Daoy (cell line): ENCODE data around the gene ANXA5. TPM values are rescaled to one million over a fixed set of nuclear protein-coding genes. Genes with fewer than 3 reads are reported as not detected.

ENCODE experiments used
- DNase-seq: peaks from one replicate; pipeline ENCODE4 v3.0.0-alpha.2; 2015; ENCODE audit warnings: low read depth
- total RNA-seq: library from RNA; depleted of rRNA; stranded (reverse); fragments of >200 nt; shearing (Covaris generic); gene quantifications from 2 replicates; pipeline ENCODE4 v1.2.3, GENCODE V29; 2014

Gene ANXA5
- total RNA-seq, 1 experiment from 2014 or later = 189 TPM

DNA sequence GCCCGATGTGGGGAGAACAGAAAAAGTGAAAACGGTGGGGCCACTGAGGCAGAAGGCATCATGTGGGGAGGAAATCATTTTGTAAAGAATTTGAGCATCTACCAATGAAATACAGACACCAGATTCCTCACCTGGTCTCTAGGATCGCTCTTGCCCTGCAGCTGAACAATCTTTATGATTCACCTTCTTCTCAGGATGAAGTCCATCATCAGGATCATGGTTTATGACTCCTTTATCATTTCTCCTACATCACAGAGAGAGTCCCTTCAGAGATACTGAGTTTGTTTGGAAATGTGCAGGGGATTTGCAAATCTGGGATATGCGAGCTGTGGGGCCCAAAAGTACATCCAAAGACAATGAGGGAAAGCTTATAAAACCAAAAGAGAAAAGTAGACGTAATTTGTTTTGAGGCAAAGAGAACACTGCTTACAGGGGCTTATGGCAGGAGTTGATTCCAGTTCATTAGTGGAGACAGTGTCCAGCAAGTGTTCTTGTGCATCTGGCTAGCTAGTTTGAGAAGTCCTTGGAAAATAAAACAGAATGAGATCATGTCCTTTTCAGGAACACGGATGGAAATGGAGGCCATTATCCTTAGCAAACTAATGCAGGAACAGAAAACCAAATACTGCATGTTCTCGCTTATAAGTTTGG lies 15.3 kb upstream of the ANXA5 start:
- no peak for DNase-seq

DNA sequence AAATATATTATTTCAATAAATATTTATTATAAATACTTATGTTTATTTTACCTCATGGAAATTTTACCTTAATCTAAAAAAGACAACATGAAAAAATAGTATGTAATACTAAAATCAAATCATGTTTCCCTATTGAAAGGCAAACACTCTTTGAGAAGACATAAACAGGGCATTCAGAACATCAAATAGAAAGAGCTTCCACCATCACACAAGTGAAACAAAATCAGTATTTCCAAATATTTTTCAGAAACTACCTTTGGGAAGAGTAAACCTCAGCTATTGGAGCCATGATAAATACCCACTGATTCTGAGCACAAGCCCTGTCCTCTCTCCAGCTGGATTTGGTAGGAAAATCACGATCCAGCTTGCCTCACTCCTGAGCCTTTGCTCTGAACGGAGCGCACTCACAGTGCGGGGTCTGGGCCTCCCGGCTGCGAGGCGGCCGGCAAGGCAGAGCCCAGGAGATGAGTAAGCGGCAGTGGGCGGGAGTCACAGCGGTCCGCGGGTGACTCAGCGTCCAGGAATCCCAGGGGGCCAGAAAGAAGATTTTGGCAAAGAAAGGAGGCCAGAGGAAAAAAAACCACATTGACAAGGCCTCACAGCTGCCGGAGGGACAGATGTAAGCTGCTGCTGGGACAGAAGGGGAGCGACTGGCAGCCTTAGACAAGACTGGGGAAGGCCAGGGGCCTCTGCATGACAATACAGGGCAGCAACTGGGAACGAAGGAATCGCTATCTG lies 14.7 kb upstream of the ANXA5 start:
- peak; percentile 93 for DNase-seq

DNA sequence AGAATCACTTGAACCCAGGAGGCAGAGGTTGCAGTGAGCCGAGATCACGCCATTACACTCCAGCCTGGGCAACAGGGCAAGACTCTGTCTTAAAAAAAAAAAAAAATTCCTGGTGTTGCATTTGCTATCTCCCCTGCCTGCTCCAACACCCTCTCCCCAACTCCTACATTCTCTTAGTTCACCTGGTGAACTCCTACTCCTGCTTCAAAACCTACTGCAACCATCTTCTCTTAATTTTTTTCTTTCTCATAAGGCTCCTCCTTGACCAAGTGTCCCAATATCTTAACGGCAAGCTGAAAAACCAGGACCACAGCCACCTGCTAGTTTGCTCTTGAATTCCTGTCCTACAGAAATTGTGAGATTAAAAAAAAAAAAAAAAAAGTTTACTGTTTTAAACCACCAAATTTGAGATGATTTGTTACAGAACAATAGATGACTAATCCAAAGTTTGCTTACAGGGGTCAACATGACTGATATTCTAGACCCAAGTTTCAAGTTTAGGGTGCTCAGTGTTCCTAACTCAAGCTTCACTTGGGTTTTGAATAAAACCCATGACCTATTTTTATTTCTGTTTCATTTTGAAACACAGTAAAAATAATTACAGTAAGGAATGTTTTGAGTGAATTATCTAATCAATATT lies 13.1 kb upstream of the ANXA5 start:
- DNase-seq = no peak

DNA sequence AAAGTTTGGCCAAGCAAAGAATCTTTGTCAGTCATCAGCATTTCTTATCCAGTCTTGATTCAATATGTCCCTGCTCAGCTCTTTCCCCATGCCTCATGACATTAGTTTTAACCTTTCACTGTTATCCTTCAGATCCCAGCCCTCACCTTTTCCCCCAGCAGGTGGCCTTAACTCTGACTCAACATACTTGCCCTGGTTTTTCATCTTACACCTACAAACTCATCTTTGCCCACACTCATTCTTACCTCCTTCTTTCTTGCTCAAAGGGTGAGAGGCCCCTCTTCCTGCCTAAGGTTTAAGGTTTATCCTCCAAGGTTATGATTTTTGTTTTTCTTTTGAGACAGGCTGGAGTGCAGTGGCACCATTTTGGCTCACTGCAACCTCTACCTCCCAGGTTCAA lies 10.6 kb upstream of the ANXA5 start:
- no peak for DNase-seq

DNA sequence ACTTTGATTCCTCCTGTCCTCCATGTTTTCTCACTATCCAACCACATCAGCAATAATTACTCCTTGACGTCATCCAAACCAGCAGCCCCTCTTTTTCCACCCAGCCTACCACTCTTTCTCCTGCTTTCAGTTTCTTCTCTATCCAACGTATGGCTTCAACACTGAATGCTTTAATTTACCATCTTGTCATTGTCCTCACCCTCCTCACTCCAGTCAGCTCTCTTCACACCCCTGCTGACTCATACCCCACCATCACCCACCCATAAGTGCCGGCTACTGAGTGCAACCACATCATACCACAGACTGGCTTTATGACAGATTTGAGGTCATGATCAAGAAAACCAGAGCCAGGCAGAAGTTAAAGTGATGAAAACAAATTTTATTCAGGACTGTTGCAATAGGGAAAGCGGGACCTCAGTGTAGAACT lies 9.8 kb upstream of the ANXA5 start:
- DNase-seq = peak; percentile 61

DNA sequence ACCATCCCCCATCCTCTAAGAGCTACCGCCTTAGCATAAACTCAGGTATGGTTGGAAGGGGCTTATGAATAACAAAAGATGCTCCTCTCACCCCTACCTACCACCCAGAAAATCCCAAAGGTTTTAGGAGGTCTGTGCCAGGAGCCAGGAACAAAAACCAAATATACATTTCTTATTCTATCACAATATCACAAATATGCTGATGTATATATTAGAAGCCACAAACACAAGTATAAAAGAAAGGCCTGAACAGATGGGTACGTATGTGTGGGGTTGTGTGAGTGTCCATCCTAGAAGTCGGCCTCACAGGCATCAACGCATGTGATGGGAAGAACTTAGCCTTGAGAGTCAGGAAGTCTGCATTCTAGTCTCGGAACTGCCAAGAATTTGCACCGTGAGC lies 8.7 kb upstream of the ANXA5 start:
- DNase-seq = no peak

DNA sequence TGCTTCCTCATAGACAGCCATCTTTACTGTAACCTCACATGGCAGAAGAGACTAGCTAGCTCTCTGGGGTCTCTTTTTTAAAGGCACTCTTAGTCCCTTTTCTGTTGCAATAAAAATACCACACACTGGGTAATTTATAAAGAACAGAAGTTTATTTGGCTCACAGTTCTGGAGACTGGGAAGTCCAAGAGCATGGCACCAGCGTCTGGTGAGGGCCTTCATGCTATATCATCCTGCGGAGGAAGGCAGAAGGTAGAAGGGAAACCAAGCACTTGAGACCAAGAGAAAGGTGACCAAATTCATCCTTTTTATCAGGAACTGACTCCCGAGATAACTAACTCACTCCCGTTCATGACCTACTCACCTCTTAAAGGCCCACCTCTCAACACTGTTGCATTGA lies 5.4 kb upstream of the ANXA5 start:
- DNase-seq = no peak

DNA sequence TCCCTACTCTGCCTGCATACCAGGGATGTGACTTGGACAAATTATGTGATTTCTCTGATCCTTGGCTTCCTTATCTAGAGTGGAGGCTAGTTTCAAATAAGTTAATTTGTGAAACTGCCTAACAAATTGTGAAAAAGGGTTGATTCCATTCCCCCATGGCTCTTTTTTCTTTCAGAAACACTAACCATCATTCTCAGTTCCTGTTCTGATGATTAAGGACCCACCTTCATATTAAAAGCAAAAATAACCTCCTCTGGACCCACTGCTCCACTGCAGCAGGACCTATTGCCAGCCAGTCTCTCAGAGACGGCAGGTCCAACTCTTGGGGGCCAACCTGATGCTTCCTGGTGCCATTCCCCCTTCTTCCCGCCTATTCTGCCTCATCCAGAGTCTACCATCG lies 4.5 kb upstream of the ANXA5 start:
- no peak for DNase-seq

DNA sequence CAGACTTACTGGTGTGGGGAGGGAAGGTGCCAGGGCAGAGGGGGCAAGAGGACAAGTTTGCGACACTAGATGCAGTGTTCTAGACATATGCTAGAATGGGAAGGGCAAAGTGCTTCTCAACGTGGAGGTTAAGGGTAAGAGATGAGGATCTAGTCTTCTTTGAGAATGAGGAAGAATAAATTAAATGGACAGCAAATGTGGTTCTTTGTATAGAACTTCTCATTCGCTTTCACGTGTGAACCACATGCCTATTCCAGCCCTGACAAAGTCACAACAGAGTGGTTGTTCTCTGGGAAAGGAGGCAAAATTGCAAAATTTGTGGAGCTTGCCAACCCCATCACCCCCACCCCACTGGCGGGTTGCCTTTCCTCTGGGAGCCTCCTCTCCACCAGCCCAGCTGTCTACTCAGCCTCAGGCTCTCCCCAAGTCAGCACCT lies 1.5 kb upstream of the ANXA5 start:
- no peak for DNase-seq

DNA sequence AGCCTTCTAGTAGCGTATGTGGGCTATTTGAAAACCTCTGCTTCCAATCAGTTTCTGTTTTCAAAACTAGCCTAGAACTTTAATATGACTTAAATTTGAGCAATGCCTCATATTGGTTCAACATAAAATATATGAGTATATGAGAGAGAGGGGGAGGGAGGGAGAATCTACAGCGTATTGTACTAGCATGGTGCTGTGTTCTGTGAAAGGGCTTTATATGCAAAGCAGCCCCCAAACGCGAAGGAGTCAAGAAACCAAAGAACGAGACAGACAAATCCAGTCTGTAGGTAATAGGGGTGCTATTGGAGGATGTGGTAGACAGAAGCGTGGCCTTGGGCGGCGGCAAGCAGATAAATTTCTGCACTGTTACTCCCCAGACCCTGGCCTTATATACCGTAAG lies 784 bp upstream of the ANXA5 start:
- DNase-seq = no peak

DNA sequence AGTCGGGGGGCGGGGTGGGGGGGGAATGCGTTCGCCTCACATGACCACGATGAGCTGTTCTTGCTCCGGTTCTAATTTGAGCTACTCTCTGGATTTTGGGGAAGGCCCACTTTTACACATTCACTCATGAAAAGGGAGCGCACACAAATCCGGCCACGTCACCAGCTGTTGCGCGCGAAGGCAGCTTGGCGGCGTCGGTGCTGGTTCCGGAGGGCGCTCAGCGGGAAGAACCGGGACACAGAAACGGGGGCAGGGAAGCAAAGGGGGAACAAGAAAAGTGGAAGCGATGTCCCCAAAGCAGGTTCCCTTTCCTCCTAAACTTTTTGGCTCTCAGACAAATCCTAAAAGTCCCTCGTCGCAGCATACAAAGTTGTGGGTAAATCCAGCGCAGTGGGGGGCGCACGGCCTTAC lies 605 bp downstream of the ANXA5 start:
- DNase-seq = peak; percentile 62

DNA sequence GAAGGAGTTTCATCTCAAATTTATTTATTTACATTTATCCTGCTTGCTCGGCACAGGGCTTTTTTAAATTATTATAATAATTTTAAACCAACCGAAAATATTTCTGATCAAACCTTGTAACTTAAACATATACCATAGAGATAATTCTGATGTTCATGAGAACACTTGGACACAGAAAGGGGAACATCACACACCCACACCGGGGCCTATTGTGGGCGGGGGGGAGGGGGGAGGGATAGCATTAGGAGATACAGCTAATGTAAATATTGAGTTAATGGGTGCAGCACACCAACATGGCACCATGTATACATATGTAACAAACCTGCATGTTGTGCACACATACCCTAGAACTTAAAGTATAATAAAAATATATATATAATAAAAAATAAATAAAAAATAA lies 2.9 kb downstream of the ANXA5 start:
- DNase-seq = no peak

DNA sequence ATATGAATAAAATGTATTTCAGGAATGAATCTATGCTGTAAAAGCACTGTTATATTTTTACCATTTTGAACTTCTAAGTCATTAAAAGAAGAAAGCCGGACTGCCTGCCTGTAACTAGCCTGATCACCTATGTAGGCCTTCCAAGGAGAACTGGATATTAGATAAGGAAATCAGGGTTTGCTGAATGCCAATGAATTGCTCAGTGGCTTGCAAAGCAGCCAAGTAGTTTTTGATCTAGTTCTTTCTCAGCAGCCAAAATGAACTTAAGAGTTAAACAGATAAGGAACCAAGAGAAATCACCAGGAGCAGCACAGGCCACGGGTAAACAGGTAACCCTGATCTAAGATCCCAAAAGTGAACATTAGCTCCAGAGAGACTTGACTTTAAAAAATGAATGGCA lies 3.3 kb downstream of the ANXA5 start:
- DNase-seq = no peak

DNA sequence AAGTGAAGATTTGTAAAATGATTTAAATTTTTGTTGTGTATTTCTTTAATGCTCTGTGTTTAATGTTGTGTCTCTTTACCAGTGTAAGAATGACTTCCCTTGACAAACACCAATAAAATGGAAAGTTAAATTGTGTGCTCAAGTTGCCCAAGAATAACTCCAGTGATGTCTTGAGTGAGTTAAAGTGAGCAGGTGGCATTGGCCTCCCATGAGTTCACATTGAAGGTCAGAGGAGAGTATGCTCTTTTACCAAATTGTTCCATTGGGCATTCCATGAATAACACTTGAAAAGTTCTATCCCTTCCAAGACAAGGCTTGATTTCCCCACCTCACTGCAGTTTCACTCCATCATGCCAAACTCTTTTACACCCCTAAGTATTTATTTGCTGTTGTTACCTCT lies 4.5 kb downstream of the ANXA5 start:
- no peak for DNase-seq

DNA sequence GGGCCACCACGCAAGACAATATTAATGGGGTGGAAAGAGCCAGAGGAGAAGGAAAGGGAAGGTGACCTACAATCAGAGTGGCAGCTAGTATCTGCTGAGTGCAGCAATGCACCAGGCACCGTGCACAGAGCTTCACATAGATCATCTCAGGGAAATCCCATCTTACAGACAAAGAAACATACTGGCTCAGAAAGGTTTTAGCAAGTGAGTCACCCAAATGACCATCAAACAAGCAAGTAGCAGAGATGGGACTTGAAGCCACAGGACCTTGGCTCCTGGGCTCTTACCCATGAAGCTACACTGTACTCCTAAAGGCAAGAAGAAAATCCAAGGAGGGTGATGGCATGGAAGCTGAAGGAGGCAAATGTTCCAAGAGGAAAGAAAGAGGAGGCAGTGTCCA lies 6.8 kb downstream of the ANXA5 start:
- DNase-seq = peak; percentile 40

DNA sequence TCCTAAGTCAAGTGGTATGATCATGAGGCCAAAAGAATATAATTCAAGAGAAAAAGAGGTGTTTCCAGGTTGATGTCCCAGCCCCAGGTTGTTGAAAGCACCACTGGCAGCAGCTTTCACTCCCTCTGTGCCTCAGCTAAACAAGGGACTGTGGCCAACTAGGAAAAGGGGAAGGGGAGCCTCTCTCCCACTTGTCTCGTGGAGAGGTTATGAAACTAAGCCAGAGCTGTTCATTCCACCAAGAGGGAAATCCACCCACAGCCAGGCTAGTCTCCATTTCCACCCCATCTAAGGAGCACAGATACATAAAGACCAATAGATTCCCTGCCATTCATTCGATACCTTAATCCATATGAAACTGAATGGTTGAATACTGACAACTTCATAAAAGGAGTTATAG lies 8.1 kb downstream of the ANXA5 start:
- DNase-seq = no peak

DNA sequence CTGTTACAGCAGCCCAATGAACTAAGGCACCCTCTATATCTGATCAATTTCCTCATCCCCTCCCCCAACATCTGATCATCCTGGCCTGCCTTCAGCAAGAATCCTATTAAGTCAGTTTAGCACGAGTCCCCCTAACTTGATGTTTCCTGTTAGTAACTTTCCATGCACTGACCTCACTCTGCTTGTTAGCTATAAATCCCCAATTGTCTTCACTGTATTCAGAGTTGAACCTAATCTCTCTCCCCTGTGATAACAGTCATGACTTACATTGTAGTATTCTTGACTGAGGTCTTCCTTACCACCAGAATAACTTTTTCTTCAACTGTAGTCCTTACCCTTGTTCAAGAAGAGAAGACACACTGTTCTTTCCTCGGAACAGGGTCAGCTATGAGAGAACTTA lies 8.5 kb downstream of the ANXA5 start:
- no peak for DNase-seq

DNA sequence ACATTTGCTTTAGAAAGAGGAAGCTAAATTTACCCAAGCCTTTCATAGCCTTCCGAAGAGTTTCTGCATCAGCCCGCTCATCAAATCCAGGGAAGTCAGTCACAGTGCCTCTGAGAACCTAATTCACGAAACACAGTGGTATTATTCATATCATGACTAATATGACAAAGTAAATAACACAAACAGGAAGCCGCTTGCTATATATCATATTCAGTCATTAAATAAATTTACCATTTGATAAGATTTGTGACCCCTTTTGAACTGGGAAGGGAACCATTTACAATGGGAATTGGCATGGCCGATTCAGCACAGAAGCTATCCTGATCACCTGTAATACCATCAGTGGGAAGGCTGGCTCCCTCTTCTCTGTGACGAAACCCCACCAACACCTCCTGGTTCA lies 10.5 kb downstream of the ANXA5 start:
- no peak for DNase-seq

DNA sequence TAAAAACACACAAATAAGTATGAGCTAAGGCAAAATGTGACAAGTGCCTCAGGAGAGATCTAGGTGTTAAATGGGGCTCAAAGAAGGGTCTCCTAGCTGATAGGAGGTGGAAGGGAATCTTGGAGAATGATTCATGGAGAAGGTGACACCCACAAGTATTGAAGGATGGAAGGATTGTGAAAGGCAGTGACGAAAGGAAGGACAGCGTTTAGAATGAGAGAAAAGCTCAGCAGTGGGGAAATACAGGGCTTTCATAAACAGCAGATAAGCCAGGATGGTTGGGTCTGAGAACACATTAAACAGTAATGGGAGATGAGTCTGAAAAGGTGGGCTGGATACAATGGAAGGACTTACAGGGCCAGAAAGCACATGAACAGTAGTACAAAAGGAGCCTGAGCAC lies 11.5 kb downstream of the ANXA5 start:
- no peak for DNase-seq

DNA sequence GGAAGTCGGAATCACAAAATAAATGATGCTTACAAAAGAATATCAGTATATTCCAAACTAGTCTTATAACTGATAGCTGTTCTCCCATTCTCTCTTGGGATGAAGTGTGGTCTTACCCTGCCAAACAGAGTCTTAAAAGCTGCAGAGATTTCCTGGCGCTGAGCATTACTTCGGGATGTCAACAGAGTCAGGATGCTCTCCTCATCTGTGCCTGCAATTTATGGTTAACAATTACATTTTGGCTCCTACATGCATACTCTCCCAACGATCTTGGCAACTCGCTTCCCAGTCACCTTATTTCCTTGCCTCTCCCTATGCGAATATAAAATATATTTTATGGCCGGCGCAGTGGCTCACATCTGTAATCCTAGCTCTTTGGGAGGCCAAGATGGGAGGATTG lies 12.2 kb downstream of the ANXA5 start:
- DNase-seq = no peak

DNA sequence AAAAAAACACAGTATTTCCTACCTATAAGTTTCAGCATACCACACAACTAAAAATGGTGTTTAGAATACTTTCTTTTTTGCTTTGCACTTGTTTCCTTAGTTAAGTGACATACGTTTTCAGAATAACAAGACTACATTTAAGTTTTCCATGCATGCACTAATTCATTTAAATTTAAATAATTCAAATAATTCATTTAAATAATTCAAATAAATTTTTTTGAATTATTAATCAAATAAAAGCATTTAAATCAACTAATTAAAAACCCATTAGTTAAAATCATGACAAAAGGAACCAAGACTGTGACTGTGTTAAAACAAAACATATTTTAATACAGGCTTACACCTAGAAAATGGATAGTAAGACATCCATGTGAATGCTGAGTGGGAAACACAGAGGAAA lies 12.8 kb downstream of the ANXA5 start:
- no peak for DNase-seq

DNA sequence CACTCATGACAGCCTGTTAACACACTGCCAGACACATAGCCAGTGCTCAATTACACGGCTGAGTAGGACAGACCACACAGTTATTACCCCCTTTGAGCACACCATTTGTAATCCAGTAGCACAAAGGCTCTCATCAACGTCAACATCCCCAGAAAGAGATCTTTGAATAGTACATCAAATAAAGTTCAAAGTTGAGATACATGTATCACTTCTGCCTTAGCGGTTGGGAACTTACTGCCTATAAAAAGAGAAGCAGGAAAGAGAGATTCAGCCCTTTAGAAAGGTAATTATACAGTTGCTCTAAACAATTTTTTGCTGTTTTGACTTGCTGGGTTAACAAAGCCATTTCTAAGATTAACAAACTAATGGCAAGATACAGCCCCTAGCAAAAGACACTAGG lies 16.2 kb downstream of the ANXA5 start:
- no peak for DNase-seq

DNA sequence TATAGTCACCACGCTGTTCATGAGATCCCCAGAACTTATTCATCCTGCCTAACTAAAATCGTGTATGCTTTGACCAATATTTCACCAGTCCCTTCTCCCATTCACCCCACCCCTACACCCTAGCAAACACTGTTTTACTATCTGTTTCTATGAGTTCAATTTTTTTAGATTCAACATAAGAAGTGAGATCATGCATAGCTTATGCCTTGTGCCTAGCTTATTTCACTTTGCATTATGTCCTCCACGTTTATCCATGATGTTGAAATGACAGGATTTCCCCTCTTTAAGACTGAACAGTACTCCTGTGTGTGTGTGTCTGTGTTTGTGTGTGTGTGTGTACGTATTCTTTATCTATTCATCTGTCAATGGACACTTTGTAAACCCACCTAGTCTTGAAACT lies 16.8 kb downstream of the ANXA5 start:
- no peak for DNase-seq
